Tibial artery (tissue), 4 donors: ENCODE measurements around the gene PRDM13.

ENCODE experiments used
- DNase-seq, 2 donors: peaks; one replicate each; pipeline ENCODE4 v3.0.0-alpha.2; 2019
- H3K27ac ChIP-seq, 2 donors: fragments of 200-600 bp; sonication (generic) in 1 of 2; 1 replicate in 1 of 2; 2 replicates in 1 of 2; pipeline ENCODE4 v1.5.1; 2018 to 2019; ENCODE audit warnings: mild to moderate bottlenecking in 1 of 2
- H3K27me3 ChIP-seq, 2 donors: fragments of 200-600 bp; sonication (generic) in 1 of 2; one replicate each; pipeline versions ENCODE4 v1.5.1 to v1.6.0; 2016 to 2019
- H3K36me3 ChIP-seq, 3 donors: fragments of 200-600 bp; sonication (generic) in 2 of 3; one replicate each; pipeline ENCODE4 v1.5.1; 2016 to 2019; ENCODE audit warnings: mild to moderate bottlenecking in 2 of 3
- H3K4me1 ChIP-seq, 4 donors: fragments of 200-600 bp; sonication (generic) in 2 of 4; 1 replicate in 3 of 4; 2 replicates in 1 of 4; pipeline ENCODE4 v1.5.1; 2016 to 2019
- H3K4me3 ChIP-seq, 2 donors: fragments of 200-600 bp; sonication (generic) in 1 of 2; 1 replicate in 1 of 2; 2 replicates in 1 of 2; pipeline ENCODE4 v1.5.1; 2018 to 2019; ENCODE audit warnings: mild to moderate bottlenecking in 2 of 2
- H3K9me3 ChIP-seq, 3 donors: fragments of 200-600 bp; sonication (generic) in 1 of 3; one replicate each; pipeline ENCODE4 v1.5.1; 2016 to 2019
- CTCF ChIP-seq, 2 experiments: fragments of 200-600 bp in 1 of 2; fragments of 450-650 bp in 1 of 2; IDR thresholded peaks; one replicate each; pipeline ENCODE4 v1.5.1; 2017 to 2019; ENCODE audit warnings: antibody characterized with exemption in 2 of 2, mild to moderate bottlenecking in 1 of 2, moderate library complexity in 1 of 2
- intact Hi-C: fragments of 100-400 bp; cut with DNase I; formaldehyde crosslinking; loops from one replicate; pipeline ENCODE4 v1.15.0; 2023; ENCODE audit warnings: low total_unique reads

PRDM13 gene

GRCh38 chr6:99611148-99611547, 4.5 kb downstream of the PRDM13 start:
- Histone ChIP-seq H3K27ac (no peak overlapping the region), H3K36me3 (no peaks in the 10 kb centered on the region), H3K27me3 (peaks cover 9 to 97% of the 10 kb centered on the region in 2 donors), H3K4me1 (peaks cover 0 to 36% (median 26%) of the 10 kb centered on the region in 4 donors), H3K4me3 (no peak overlapping the region), H3K9me3 (no peaks in the 10 kb centered on the region)
- no peak for TF ChIP-seq CTCF (IDR thresholded peaks at IDR 0.05)
- DNase-seq = no peak
- intact Hi-C loops = no loop called here

GRCh38 chr6:99612551-99613408, 6.1 kb downstream of the PRDM13 start:
- Histone ChIP-seq H3K4me1 (peaks cover 0 to 27% (median 20%) of the 10 kb centered on the region in 4 donors), H3K36me3 (no peaks in the 10 kb centered on the region), H3K4me3 (peak overlapping the region; percentile 45 to 55), H3K27me3 (peaks cover 9 to 96% of the 10 kb centered on the region in 2 donors), H3K9me3 (no peaks in the 10 kb centered on the region), H3K27ac (no peak overlapping the region)
- no peak for TF ChIP-seq CTCF (IDR thresholded peaks at IDR 0.05)
- intact Hi-C loops = no loop called here
- DNase-seq = no peak

- no peak overlapping the region for H3K27ac ChIP-seq
- H3K4me1 ChIP-seq = peaks cover 0 to 22% (median 19%) of the 10 kb centered on the region in 4 donors
- DNase-seq = no peak
- no peaks in the 10 kb centered on the region for H3K9me3 ChIP-seq
- peaks cover 9 to 96% of the 10 kb centered on the region in 2 donors for H3K27me3 ChIP-seq
- peak in 1 of 2 experiments; percentile 24 for TF ChIP-seq CTCF (IDR thresholded peaks at IDR 0.05)
- intact Hi-C loops = no loop called here
- no peaks in the 10 kb centered on the region for H3K36me3 ChIP-seq
- peak overlapping the region; percentile 45 to 55 for H3K4me3 ChIP-seq
Observed at GRCh38 chr6:99613409-99613704, 6.7 kb downstream of the PRDM13 start.

GRCh38 chr6:99613705-99614429, 7.2 kb downstream of the PRDM13 start:
- DNase-seq = no peak
- H3K4me1 ChIP-seq = peaks cover 0 to 23% (median 19%) of the 10 kb centered on the region in 4 donors
- intact Hi-C loops = no loop called here
- H3K36me3 ChIP-seq = no peaks in the 10 kb centered on the region
- H3K4me3 ChIP-seq = peak overlapping the region; percentile 45 to 55
- H3K9me3 ChIP-seq = no peaks in the 10 kb centered on the region
- H3K27me3 ChIP-seq = peaks cover 9 to 96% of the 10 kb centered on the region in 2 donors
- TF ChIP-seq CTCF (IDR thresholded peaks at IDR 0.05) = no peak
- H3K27ac ChIP-seq = no peak overlapping the region

- intact Hi-C loops = no loop called here
- H3K4me1 ChIP-seq = peaks cover 0 to 28% (median 19%) of the 10 kb centered on the region in 4 donors
- no peak overlapping the region for H3K27ac ChIP-seq
- H3K4me3 ChIP-seq = peak overlapping the region; percentile 45 to 55
- no peaks in the 10 kb centered on the region for H3K36me3 ChIP-seq
- H3K27me3 ChIP-seq = peaks cover 9 to 95% of the 10 kb centered on the region in 2 donors
- DNase-seq = no peak
- no peak for TF ChIP-seq CTCF (IDR thresholded peaks at IDR 0.05)
- no peaks in the 10 kb centered on the region for H3K9me3 ChIP-seq
Observed at GRCh38 chr6:99614430-99615186, 8.0 kb downstream of the PRDM13 start.
